Gastrocnemius medialis (tissue), 4 donors: Measurements from ENCODE around the gene OAS3. TPM values are rescaled to one million over a fixed set of nuclear protein-coding genes. Genes with fewer than 3 reads are reported as not detected.
"Not testable (repeated sequence)": the region's sequence is repeated elsewhere in the genome, so short reads cannot be mapped to it uniquely, and the experiment has no call there.

Source experiments
- ATAC-seq, 2 donors: fragments of 150-250 bp; one replicate each; pipeline ENCODE4 v1.9.1; 2016
- DNase-seq, 2 donors: peaks; one replicate each; pipeline ENCODE4 v3.0.0-alpha.2; 2019
- H3K27ac ChIP-seq, 4 donors: fragments of 200-600 bp; sonication (generic); 1 replicate in 1 of 4; 2 replicates in 3 of 4; pipeline ENCODE4 v1.5.1; 2016 to 2018; ENCODE audit warnings: mild to moderate bottlenecking in 2 of 4, moderate library complexity in 1 of 4
- H3K27me3 ChIP-seq, 3 donors: fragments of 200-600 bp; sonication (generic) in 2 of 3; 1 replicate in 1 of 3; 2 replicates in 2 of 3; pipeline versions ENCODE4 v1.5.1 to v1.6.0; 2016 to 2019; ENCODE audit warnings: mild to moderate bottlenecking in 1 of 3, moderate library complexity in 1 of 3
- H3K36me3 ChIP-seq, 2 donors: fragments of 200-600 bp; sonication (generic) in 1 of 2; one replicate each; pipeline ENCODE4 v1.5.1; 2017 to 2018
- H3K4me1 ChIP-seq, 2 donors: fragments of 200-600 bp; sonication (generic) in 1 of 2; one replicate each; pipeline ENCODE4 v1.5.1; 2016 to 2017; ENCODE audit warnings: mild to moderate bottlenecking in 2 of 2
- H3K4me3 ChIP-seq, 4 donors: fragments of 200-600 bp; sonication (generic) in 3 of 4; 1 replicate in 1 of 4; 2 replicates in 3 of 4; pipeline ENCODE4 v1.5.1; 2016 to 2019; ENCODE audit warnings: mild to moderate bottlenecking in 2 of 4
- H3K9me3 ChIP-seq, 3 donors: fragments of 200-600 bp; sonication (generic) in 2 of 3; 1 replicate in 1 of 3; 2 replicates in 2 of 3; pipeline ENCODE4 v1.5.1; 2016 to 2019
- CTCF ChIP-seq, 5 experiments: fragments of 450-650 bp in 3 of 5; fragments of 200-600 bp in 2 of 5; sonication (generic) in 2 of 5; IDR thresholded peaks in 4 of 5; conservative IDR thresholded peaks in 1 of 5; 1 replicate in 4 of 5; 2 replicates in 1 of 5; pipeline ENCODE4 v1.5.1; 2016 to 2019; ENCODE audit warnings: antibody characterized with exemption in 5 of 5, mild to moderate bottlenecking in 3 of 5, moderate library complexity in 3 of 5
- POLR2A ChIP-seq, 2 donors: fragments of 450-650 bp; IDR thresholded peaks; one replicate each; pipeline ENCODE4 v1.6.1; 2017; ENCODE audit warnings: antibody characterized with exemption in 2 of 2, mild to moderate bottlenecking in 2 of 2, moderate library complexity in 2 of 2
- in situ Hi-C, 4 donors: fragments of 200-750 bp; cut with MboI; loops; one replicate each; pipeline versions ENCODE4 v1.15.0 to v1.8.0; 2017; ENCODE audit warnings: low sequenced_read_pairs in 4 of 4
- intact Hi-C: fragments of 100-400 bp; cut with DNase I; formaldehyde crosslinking; loops from one replicate; pipeline ENCODE4 v1.15.1; 2023; ENCODE audit warnings: low total_unique reads
- total RNA-seq, 4 donors: library from RNA; depleted of rRNA; stranded (reverse); fragments of >200 nt; gene quantifications; one replicate each; pipeline versions ENCODE4 v1.1.0 to v1.2.3, GENCODE V29; 2016

OAS3 gene
- total RNA-seq, 4 donors from 2014 or later = 1.4 to 5.3 (median 4.2) TPM

- H3K4me3 ChIP-seq = no peak overlapping the region
Measured at GRCh38 chr12:112986291-112986800, 48.1 kb downstream of the OAS3 start.

GRCh38 chr12:112987561-112987960, 49.3 kb downstream of the OAS3 start:
- intact Hi-C loops = no loop called here
- no peak for ATAC-seq
- DNase-seq = no peak
- Histone ChIP-seq H3K27ac (no peak overlapping the region), H3K4me3 (no peak overlapping the region), H3K9me3 (no peaks in the 10 kb centered on the region), H3K4me1 (no peaks in the 10 kb centered on the region), H3K27me3 (no peaks in the 10 kb centered on the region), H3K36me3 (no peaks in the 10 kb centered on the region)
- no peak for TF ChIP-seq CTCF (IDR thresholded peaks at IDR 0.05 in 4 of 5, conservative IDR thresholded peaks at IDR 0.05 in 1 of 5)
- TF ChIP-seq POLR2A (IDR thresholded peaks at IDR 0.05) = no peak
- in situ Hi-C loops = no loop called here

More at GRCh38 chr12:112986291-112986800, 48.1 kb downstream of the OAS3 start:
- Histone ChIP-seq H3K27me3 (no peaks in the 10 kb centered on the region), H3K4me1 (no peaks in the 10 kb centered on the region), H3K36me3 (no peaks in the 10 kb centered on the region), H3K27ac (no peak overlapping the region), H3K9me3 (no peaks in the 10 kb centered on the region)
- in situ Hi-C loops (no loop called here), intact Hi-C loops (no loop called here)
- ATAC-seq (no peak), DNase-seq (no peak)
- no peak for TF ChIP-seq POLR2A (IDR thresholded peaks at IDR 0.05)
- TF ChIP-seq CTCF (IDR thresholded peaks at IDR 0.05 in 4 of 5, conservative IDR thresholded peaks at IDR 0.05 in 1 of 5) = no peak

- in situ Hi-C loops (no loop called here), intact Hi-C loops (no loop called here)
- no peak overlapping the region for H3K27ac ChIP-seq
- H3K9me3 ChIP-seq = no peaks in the 10 kb centered on the region
- H3K27me3 ChIP-seq = no peaks in the 10 kb centered on the region
- TF ChIP-seq POLR2A (IDR thresholded peaks at IDR 0.05) (no peak), CTCF (IDR thresholded peaks at IDR 0.05 in 4 of 5, conservative IDR thresholded peaks at IDR 0.05 in 1 of 5) (no peak)
- H3K36me3 ChIP-seq = no peaks in the 10 kb centered on the region
- no peak for ATAC-seq
- no peak for DNase-seq
- H3K4me3 ChIP-seq = no peak overlapping the region
- no peaks in the 10 kb centered on the region for H3K4me1 ChIP-seq
Measured at GRCh38 chr12:112988224-112988623, 50.0 kb downstream of the OAS3 start.

GRCh38 chr12:112988823-112989385, 50.6 kb downstream of the OAS3 start:
- in situ Hi-C loops, H3K4me1 ChIP-seq, H3K27me3 ChIP-seq, H3K27ac ChIP-seq, H3K36me3 ChIP-seq, DNase-seq, ATAC-seq, H3K9me3 ChIP-seq, intact Hi-C loops, H3K4me3 ChIP-seq: not testable (repeated sequence)

- Histone ChIP-seq H3K27me3 (no peaks in the 10 kb centered on the region), H3K36me3 (no peaks in the 10 kb centered on the region), H3K4me1 (no peaks in the 10 kb centered on the region), H3K27ac (no peak overlapping the region), H3K4me3 (no peak overlapping the region), H3K9me3 (no peaks in the 10 kb centered on the region)
- TF ChIP-seq POLR2A (IDR thresholded peaks at IDR 0.05) = no peak
- TF ChIP-seq CTCF (IDR thresholded peaks at IDR 0.05 in 4 of 5, conservative IDR thresholded peaks at IDR 0.05 in 1 of 5) = no peak
- in situ Hi-C loops (no loop called here), intact Hi-C loops (no loop called here)
- ATAC-seq = no peak
- no peak for DNase-seq
Measured at GRCh38 chr12:112989806-112990205, 51.5 kb downstream of the OAS3 start.
